CD4-positive, alpha-beta T cell (primary cell): ENCODE measurements around the gene KCNT2. TPM values are rescaled to one million over a fixed set of nuclear protein-coding genes. Genes with fewer than 3 reads are reported as not detected.

Experiments
- ATAC-seq: fragments of 200-7000 bp; cut with Tn5 transposase; one replicate; pipeline ENCODE4 v1.10.0; 2022; ENCODE audit warnings: mild to moderate bottlenecking; ENCODE audit not compliant: poor library complexity
- CTCF ChIA-PET: fragments of 350-600 bp; sonication (Branson Sonifier 250); formaldehyde crosslinking; loops from one replicate; lab custom pipeline; 2021; ENCODE audit warnings: antibody characterized with exemption, inconsistent platforms; lab: Charles Lee
- POLR2A ChIA-PET: fragments of 350-600 bp; sonication (Branson Sonifier 250); formaldehyde crosslinking; loops from one replicate; lab custom pipeline; 2021; ENCODE audit warnings: antibody characterized with exemption, inconsistent platforms; lab: Charles Lee
- DNase-seq, 14 experiments: peaks; one replicate each; pipeline ENCODE4 v3.0.0-alpha.2; 2013 to 2020; ENCODE audit warnings: mixed read lengths in 2 of 14
- H3K27ac ChIP-seq, 2 donors: one replicate each; pipeline versions ENCODE4 v1.5.1 to v1.7.0; 2013; ENCODE audit warnings: low read length in 2 of 2, low read depth in 1 of 2, mild to moderate bottlenecking in 1 of 2
- H3K27me3 ChIP-seq, 2 experiments: 1 replicate in 1 of 2; 2 replicates in 1 of 2; pipeline versions ENCODE4 v1.6.1 to v1.7.0; 2013; ENCODE audit warnings: low read length in 2 of 2, control low read depth in 1 of 2, mild to moderate bottlenecking in 1 of 2, moderate library complexity in 1 of 2; ENCODE audit not compliant: insufficient read depth in 2 of 2, control insufficient read depth in 1 of 2
- H3K36me3 ChIP-seq: one replicate; pipeline ENCODE4 v1.6.1; 2013; ENCODE audit warnings: low read length, control low read depth; ENCODE audit not compliant: insufficient read depth
- H3K4me1 ChIP-seq: one replicate; pipeline ENCODE4 v1.6.1; 2013; ENCODE audit warnings: low read length, control low read depth; ENCODE audit not compliant: insufficient read depth
- H3K4me3 ChIP-seq: one replicate; pipeline ENCODE4 v1.5.1; 2013; ENCODE audit warnings: mild to moderate bottlenecking, low read length, moderate library complexity
- H3K9me3 ChIP-seq, 2 experiments: 1 replicate in 1 of 2; 2 replicates in 1 of 2; pipeline versions ENCODE4 v1.6.1 to v1.7.0; 2013; ENCODE audit warnings: low read length in 2 of 2, mild to moderate bottlenecking in 2 of 2, control low read depth in 1 of 2, moderate library complexity in 1 of 2; ENCODE audit not compliant: control insufficient read depth in 1 of 2, insufficient read depth in 1 of 2
- H3K27ac Mint-ChIP-seq: one replicate; pipeline ENCODE4 v1.8.0; 2020; ENCODE audit warnings: mixed read lengths
- H3K27me3 Mint-ChIP-seq: one replicate; pipeline ENCODE4 v1.8.0; 2021; ENCODE audit warnings: mixed read lengths
- H3K36me3 Mint-ChIP-seq: one replicate; pipeline ENCODE4 v1.8.0; 2021; ENCODE audit warnings: low read depth, mixed read lengths
- H3K4me1 Mint-ChIP-seq: one replicate; pipeline ENCODE4 v1.8.0; 2021; ENCODE audit warnings: low read depth, mixed read lengths
- H3K4me3 Mint-ChIP-seq: one replicate; pipeline ENCODE4 v1.8.0; 2020; ENCODE audit warnings: mild to moderate bottlenecking, mixed read lengths
- H3K9me3 Mint-ChIP-seq: one replicate; pipeline ENCODE4 v1.8.0; 2020; ENCODE audit warnings: mixed read lengths
- CTCF ChIP-seq: fragments of 200-600 bp; IDR thresholded peaks from one replicate; pipeline ENCODE4 v1.8.0; 2022; ENCODE audit warnings: antibody characterized with exemption, mild to moderate bottlenecking
- intact Hi-C, 2 experiments: fragments of 100-400 bp; cut with DNase I in 1 of 2; cut with micrococcal nuclease in 1 of 2; formaldehyde crosslinking; loops; one replicate each; pipeline versions ENCODE4 v1.15.1 to v1.9.0; 2023 to 2025; cut with DNase I, micrococcal nuclease
- total RNA-seq, 174 experiments: library from RNA in 2 of 174; stranded (reverse) in 2 of 174; gene quantifications; one replicate each; pipeline ENCODE4 v1.2.3 and lab custom pipeline; 2021 to 2026

Gene KCNT2
- total RNA-seq, 2 experiments from 2014 or later = not detected

- Mint-ChIP-seq H3K27ac (no peak overlapping the region), H3K27me3 (no peaks in the 10 kb centered on the region), H3K9me3 (no peaks in the 10 kb centered on the region), H3K4me1 (no peaks in the 10 kb centered on the region), H3K36me3 (no peaks in the 10 kb centered on the region), H3K4me3 (no peak overlapping the region)
- Histone ChIP-seq H3K27me3 (no peaks in the 10 kb centered on the region), H3K36me3 (no peaks in the 10 kb centered on the region), H3K4me3 (no peak overlapping the region), H3K27ac (no peak overlapping the region), H3K4me1 (no peaks in the 10 kb centered on the region), H3K9me3 (no peaks in the 10 kb centered on the region)
- ChIA-PET CTCF (no interaction called here), POLR2A (no interaction called here)
- TF ChIP-seq CTCF = no peak
- DNase-seq (no peak), ATAC-seq (no peak)
- intact Hi-C loops = no loop called here
These were observed 227.9 kb downstream of the KCNT2 start for GRCh38 chr1:196380316-196380715.

GRCh38 chr1:196377811-196378210 is 230.4 kb downstream of the KCNT2 start:
- no peaks in the 10 kb centered on the region for H3K36me3 ChIP-seq
- Mint-ChIP-seq H3K4me1 (no peaks in the 10 kb centered on the region), H3K4me3 (no peak overlapping the region), H3K36me3 (no peaks in the 10 kb centered on the region), H3K27ac (no peak overlapping the region), H3K27me3 (no peaks in the 10 kb centered on the region), H3K9me3 (no peaks in the 10 kb centered on the region)
- intact Hi-C loops = no loop called here
- no peak overlapping the region for H3K4me3 ChIP-seq
- DNase-seq = no peak
- CTCF ChIA-PET = no interaction called here
- no peak overlapping the region for H3K27ac ChIP-seq
- H3K27me3 ChIP-seq = no peaks in the 10 kb centered on the region
- H3K4me1 ChIP-seq = no peaks in the 10 kb centered on the region
- H3K9me3 ChIP-seq = no peaks in the 10 kb centered on the region
- no peak for TF ChIP-seq CTCF
- no peak for ATAC-seq
- POLR2A ChIA-PET = no interaction called here

DNA sequence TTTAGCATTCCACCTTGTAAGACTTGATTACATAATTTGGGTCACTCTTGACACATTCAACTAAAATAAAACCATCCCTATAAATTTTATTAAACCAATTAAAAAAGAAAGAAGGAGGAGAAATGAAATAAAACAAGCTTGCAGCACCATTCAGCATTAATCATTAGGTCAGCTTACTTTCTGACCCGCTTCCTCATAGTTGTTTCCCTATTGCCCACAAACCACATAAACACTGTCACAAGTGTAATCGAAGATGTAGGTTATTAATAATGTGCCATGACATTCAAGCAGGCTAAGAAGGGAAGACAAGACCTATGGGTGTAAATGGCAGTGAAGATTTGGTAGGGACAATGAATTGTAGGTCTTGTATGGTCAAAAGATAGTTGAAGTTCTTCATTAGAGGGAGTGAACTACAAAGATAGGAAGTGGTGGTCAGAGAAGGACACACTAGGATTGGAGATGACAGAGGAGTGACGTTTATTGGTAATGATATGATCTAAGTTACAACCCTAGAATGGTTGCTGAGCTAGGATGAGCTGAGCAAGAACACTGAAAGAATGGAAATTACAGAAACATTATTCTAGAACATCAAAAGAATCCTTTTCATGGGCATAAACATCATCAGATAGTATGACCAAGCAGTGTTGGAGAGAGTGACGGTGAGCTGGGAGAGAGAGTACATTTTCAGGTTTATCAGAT is 231.5 kb downstream of the KCNT2 start:
- no peaks in the 10 kb centered on the region for H3K4me1 Mint-ChIP-seq
- ATAC-seq = no peak

More for the DNA sequence above, 231.5 kb downstream of the KCNT2 start:
- no peaks in the 10 kb centered on the region for H3K27me3 Mint-ChIP-seq
- no peak for TF ChIP-seq CTCF
- H3K36me3 Mint-ChIP-seq = no peaks in the 10 kb centered on the region
- ChIA-PET POLR2A (no interaction called here), CTCF (no interaction called here)
- Histone ChIP-seq H3K27ac (no peak overlapping the region), H3K36me3 (no peaks in the 10 kb centered on the region), H3K4me1 (no peaks in the 10 kb centered on the region), H3K27me3 (no peaks in the 10 kb centered on the region), H3K9me3 (no peaks in the 10 kb centered on the region), H3K4me3 (no peak overlapping the region)
- no peak overlapping the region for H3K4me3 Mint-ChIP-seq
- H3K9me3 Mint-ChIP-seq = no peaks in the 10 kb centered on the region
- DNase-seq = no peak
- H3K27ac Mint-ChIP-seq = no peak overlapping the region
- intact Hi-C loops = no loop called here
